HG02798 (cell line): ENCODE data around the gene KCNQ5.

Experiments
- ATAC-seq: cut with Tn5 transposase; IDR thresholded peaks from one replicate; pipeline ENCODE4 v1.9.1; 2021; ENCODE audit warnings: mild to moderate bottlenecking; ENCODE audit not compliant: unreplicated experiment, poor library complexity

KCNQ5 gene

DNA sequence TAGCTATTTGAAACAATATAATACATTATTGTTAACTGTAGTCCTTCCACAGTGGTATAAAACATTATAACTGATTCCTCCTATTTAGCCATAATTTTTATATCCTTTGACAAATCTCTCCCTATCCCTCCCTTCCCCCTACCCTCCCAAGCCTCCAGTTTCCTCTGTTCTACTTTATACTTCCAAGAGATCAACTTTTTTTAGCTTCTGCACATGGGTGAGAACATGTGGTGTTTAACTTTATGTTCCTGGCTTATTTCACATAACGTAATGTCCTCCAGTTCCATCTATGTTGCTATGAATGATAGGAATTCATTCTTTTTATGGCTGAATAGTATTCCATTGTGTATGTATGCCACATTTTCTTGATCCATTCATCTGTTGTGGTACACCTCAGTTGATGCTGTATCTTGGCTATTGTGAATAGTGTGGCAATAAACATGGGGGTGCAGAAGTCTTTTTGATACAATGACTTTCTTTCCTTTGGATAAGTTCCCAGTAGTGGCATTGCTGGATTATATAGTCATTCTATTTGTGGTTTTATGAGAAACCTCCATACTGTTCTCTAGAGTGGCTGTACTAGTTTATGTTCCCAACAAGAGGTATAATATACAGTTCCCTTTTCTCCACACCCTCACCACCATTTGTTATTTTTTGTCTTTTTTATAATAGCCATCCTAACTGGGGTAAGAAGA is 205.0 kb downstream of the KCNQ5 start:
- no peak for ATAC-seq

DNA sequence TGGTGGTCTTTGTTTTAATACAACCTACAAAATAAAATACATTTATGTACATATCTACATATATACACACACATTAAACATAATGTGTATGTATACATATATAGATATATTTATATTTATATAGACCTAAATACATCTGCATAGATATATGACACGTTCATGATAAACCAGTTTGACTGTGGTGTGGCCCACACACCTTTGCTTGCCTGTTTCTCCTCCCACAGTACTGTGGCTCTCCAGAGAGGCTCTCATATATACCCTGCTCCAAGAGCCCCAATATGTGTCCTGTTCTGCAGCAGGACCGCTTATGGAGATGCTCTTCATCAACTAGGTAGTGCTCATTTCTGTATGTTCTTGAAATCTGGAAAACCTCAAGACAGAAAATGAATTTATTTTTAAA is 207.0 kb downstream of the KCNQ5 start:
- ATAC-seq, result no peak

- ATAC-seq, result no peak
Observed at GRCh38 chr6:72832271-72832670, 210.4 kb downstream of the KCNQ5 start.

DNA sequence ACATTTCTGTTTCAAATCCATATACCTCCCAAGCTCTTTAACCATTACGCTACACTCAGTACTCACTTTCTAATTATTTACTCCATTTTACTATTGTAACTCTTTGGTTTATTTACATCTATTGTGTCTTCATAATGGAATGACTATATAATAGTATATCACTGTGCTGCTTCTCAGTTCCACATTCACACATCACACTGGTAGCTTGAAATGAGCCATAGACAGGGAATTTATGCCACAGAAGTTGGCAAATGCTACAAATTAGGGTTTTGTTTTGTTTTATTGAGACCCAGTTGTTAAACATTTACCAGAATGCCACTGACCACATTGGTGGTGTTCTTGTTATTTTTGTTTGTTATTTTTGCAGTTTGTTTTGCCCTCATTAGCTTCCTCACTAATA is 213.9 kb downstream of the KCNQ5 start:
- no peak for ATAC-seq

GRCh38 chr6:72836971-72837370 is 215.1 kb downstream of the KCNQ5 start:
- ATAC-seq, result no peak

- no peak for ATAC-seq
Observed at GRCh38 chr6:72841195-72841594, 219.3 kb downstream of the KCNQ5 start.

DNA sequence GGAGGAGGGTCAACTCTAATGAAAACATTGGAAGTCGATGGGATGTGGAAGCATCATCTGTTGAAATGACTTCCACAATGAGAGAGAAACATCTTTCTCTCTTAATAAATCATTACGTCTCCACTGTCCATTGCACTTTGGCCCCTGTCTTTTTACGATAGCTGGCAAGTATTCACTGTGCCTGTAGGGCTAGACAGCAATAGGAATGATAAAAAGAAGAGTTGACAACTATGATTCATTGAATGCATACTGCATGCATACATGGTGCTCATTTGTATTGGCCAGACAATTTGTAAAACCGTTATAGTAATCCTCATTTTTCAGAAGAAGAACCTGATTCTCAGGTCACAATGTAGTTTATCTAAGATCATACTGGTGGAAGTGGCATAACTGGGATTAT is 220.3 kb downstream of the KCNQ5 start:
- no peak for ATAC-seq

- ATAC-seq, result no peak
Observed at GRCh38 chr6:72844614-72845013, 222.8 kb downstream of the KCNQ5 start.

- no peak for ATAC-seq
Observed at GRCh38 chr6:72849346-72849745, 227.5 kb downstream of the KCNQ5 start.

DNA sequence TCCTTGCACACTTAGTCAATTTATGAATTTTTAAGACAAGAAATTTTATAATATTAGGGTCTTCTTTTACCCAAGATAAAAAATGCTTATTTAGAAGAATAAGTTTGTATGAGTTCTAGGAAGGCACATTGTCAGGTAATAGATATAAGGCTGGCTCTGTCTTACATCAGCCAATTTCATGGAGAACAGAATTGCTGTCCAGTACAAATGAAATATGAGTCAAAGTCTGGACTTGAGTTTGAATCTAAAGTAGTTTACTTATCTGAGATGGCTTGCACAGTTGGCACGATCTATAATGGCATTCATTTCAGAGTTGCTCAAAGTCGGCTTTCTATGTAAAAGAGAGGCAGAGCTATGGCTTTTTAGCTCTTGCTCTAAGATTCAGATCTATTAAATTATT is 228.2 kb downstream of the KCNQ5 start:
- no peak for ATAC-seq

- no peak for ATAC-seq
Observed at GRCh38 chr6:72850469-72850868, 228.6 kb downstream of the KCNQ5 start.

DNA sequence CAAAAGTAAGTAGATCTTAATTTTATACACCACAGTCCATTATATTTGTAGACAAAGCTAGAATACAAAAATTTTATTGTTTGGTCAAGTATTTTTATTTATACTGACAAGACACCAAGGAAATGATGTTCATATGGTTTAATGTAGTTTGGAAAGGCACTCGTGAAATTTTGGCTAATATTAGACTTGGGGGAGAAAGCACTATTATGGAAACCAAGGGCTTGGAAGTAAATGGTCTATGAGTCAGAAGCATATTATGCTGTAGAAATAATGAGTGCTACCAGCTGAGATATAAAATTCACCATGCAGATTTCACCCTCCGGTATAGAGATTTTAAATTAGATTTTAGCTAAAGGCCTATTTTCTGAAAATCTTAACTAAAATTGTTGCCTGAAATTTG is 233.6 kb downstream of the KCNQ5 start:
- no peak for ATAC-seq

DNA sequence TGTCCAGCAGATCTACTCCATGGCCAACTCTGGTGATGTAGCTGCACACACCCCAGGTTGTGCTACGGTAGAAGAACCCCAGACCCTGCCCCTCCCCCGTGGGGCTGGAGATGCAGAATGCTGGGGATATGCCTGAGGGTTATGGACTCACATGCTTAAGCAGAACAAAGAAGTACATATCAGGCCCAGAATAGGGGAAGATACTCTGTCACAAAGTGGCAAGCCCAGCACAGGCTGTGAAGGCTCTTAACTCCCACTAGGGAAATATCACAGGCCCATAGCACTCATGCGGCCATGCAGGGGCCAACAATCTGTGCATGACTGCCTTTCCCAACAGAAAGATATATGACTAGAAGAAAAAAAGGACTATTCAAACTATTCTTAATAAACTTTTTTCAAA is 234.9 kb downstream of the KCNQ5 start:
- no peak for ATAC-seq

GRCh38 chr6:72857791-72858585 is 236.1 kb downstream of the KCNQ5 start:
- no peak for ATAC-seq

GRCh38 chr6:72861059-72861458 is 239.2 kb downstream of the KCNQ5 start:
- no peak for ATAC-seq

- ATAC-seq, result no peak
Observed at GRCh38 chr6:72861935-72862432, 240.1 kb downstream of the KCNQ5 start.

GRCh38 chr6:72863131-72863530 is 241.3 kb downstream of the KCNQ5 start:
- ATAC-seq, result no peak

DNA sequence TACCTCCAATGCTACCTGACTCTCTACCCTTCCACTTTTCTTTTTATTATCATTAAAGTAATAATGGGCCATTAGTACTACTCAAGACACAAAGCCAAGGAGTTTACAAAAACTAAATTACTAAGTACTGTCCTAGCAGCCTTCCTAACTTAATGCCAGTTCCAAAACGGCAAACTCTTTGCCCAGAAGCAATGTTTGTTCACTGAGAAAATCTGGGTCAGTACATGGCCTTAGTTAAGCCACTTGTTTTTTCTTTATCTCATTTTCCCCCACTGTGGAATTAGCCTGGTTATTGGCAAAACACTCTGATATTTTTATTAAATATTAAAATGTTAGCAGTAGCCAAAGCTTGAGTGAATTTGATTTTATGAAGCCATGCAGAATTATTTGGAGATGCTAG is 242.4 kb downstream of the KCNQ5 start:
- ATAC-seq, result no peak

GRCh38 chr6:72864799-72865198 is 242.9 kb downstream of the KCNQ5 start:
- ATAC-seq, result no peak

GRCh38 chr6:72865467-72865866 is 243.6 kb downstream of the KCNQ5 start:
- no peak for ATAC-seq

- no peak for ATAC-seq
Observed at GRCh38 chr6:72869621-72870020, 247.8 kb downstream of the KCNQ5 start.

GRCh38 chr6:72873433-72873832 is 251.6 kb downstream of the KCNQ5 start:
- ATAC-seq, result no peak
